Activated naive CD4-positive, alpha-beta T cell treated with Interleukin-2 at 50 U/mL for 16 hours (primary cell): Measurements from ENCODE around the gene MYLK4.
"Not testable (repeated sequence)": the region's sequence is repeated elsewhere in the genome, so short reads cannot be mapped to it uniquely, and the experiment has no call there.

Source experiments
- DNase-seq: peaks from one replicate; pipeline ENCODE4 v3.0.0-alpha.2; 2020

Gene MYLK4

GRCh38 chr6:2775003-2775402 lies 24.3 kb upstream of the MYLK4 start:
- DNase-seq: no peak

- no peak for DNase-seq
Observed at GRCh38 chr6:2773449-2773848, 22.7 kb upstream of the MYLK4 start.

- DNase-seq: no peak
Observed at GRCh38 chr6:2772840-2773239, 22.1 kb upstream of the MYLK4 start.

GRCh38 chr6:2771079-2771478 lies 20.4 kb upstream of the MYLK4 start:
- no peak for DNase-seq

- no peak for DNase-seq
Observed at GRCh38 chr6:2770171-2770570, 19.4 kb upstream of the MYLK4 start.

- no peak for DNase-seq
Observed at GRCh38 chr6:2768696-2769095, 18.0 kb upstream of the MYLK4 start.

- no peak for DNase-seq
Observed at GRCh38 chr6:2767657-2768524, 17.2 kb upstream of the MYLK4 start.

GRCh38 chr6:2766767-2767656 lies 16.3 kb upstream of the MYLK4 start:
- DNase-seq: no peak

- peak; percentile 54 for DNase-seq
Observed at GRCh38 chr6:2765896-2766766, 15.4 kb upstream of the MYLK4 start.

GRCh38 chr6:2765166-2765895 lies 14.6 kb upstream of the MYLK4 start, which contains the start of gene WRNIP1:
WRNIP1 (plus strand) TSS chr6:2765393; CDS start chr6:2765623, 230 bp downstream.
- peak; percentile 97 for DNase-seq

- peak; percentile 63 for DNase-seq
Observed at GRCh38 chr6:2764610-2765165, 14.0 kb upstream of the MYLK4 start.

GRCh38 chr6:2763876-2764540 lies 13.3 kb upstream of the MYLK4 start:
- no peak for DNase-seq

GRCh38 chr6:2763345-2763841 lies 12.7 kb upstream of the MYLK4 start:
- no peak for DNase-seq

- DNase-seq: not testable (repeated sequence)
Observed at GRCh38 chr6:2762868-2763267, 12.1 kb upstream of the MYLK4 start.

- DNase-seq: no peak
Observed at GRCh38 chr6:2760882-2761842, 10.4 kb upstream of the MYLK4 start.

GRCh38 chr6:2758980-2759379 lies 8.3 kb upstream of the MYLK4 start:
- no peak for DNase-seq

- DNase-seq: no peak
Observed at GRCh38 chr6:2756687-2757224, 6.0 kb upstream of the MYLK4 start.

GRCh38 chr6:2756241-2756640 lies 5.5 kb upstream of the MYLK4 start:
- DNase-seq: no peak

GRCh38 chr6:2755456-2755855 lies 4.7 kb upstream of the MYLK4 start:
- no peak for DNase-seq
